Activated T-cell treated with anti-CD3 and anti-CD28 coated beads for 24 hours (primary cell): ENCODE data around the gene PRIM2.
A peak's percentile ranks its signal among the peaks of the same experiment; 100 is the strongest.
"Not testable (repeated sequence)": the region's sequence is repeated elsewhere in the genome, so short reads cannot be mapped to it uniquely, and the experiment has no call there.

Experiments used
- DNase-seq: peaks from one replicate; pipeline ENCODE4 v3.0.0-alpha.2; 2020; ENCODE audit warnings: low read depth

The PRIM2 gene

DNA sequence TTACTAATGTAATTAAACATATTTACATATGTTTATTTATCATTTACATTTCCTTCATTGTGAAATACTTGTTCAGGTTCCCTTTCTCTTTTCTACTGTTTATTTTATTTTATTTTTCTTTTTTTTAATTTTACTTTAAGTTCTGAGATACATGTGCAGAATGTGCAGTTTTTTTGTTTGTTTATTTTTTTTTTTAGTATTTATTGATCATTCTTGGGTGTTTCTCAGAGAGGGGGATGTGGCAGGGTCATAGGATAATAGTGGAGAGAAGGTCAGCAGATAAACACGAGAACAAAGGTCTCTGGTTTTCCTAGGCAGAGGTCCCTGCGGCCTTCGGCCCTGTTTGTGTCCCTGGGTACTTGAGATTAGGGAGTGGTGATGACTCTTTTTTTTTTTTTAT lies 8.7 kb upstream of the PRIM2 start:
- DNase-seq = not testable (repeated sequence)

DNA sequence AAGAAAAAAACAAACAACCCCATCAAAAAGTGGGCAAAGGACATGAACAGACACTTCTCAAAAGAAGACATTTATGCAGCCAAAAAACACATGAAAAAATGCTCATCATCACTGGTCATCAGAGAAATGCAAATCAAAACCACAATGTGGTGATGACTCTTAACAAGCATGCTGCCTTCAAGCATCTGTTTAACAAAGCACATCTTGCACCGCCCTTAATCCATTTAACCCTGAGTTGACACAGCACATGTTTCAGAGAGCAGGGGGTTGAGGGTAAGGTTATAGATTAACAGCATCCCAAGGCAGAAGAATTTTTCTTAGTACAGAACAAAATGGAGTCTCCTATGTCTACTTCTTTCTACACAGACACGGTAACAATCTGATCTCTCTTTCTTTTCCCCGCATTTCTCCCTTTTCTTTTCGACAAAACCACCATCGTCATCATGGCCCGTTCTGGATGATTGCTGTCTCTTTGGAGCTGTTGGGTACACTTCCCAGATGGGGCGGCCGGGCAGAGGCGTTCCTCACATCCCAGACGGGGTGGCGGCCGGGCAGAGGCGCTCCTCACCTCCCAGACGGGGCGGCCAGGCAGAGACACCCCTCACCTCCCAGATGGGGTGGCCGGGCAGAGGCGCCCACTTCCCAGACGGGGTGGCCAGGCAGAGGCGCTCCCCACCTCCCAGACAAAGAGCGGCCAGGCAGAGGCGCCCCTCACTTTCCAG lies 7.2 kb upstream of the PRIM2 start:
- DNase-seq = not testable (repeated sequence)

DNA sequence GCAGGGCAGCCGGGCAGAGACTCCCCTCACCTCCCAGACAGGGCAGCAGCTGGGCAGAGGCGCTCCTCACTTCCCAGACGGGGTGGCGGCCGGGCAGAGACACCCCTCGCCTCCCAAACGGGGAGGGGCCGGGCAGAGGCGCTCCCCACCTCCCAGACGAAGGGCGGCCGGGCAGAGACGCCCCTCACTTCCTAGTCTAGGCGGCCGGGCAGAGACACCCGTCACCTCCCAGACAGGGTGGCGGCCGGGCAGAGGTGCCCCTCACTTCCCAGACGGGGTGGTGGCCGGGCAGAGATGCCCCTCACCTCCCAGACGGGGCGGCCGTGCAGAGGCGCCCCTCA lies 6.6 kb upstream of the PRIM2 start:
- DNase-seq = no peak

DNA sequence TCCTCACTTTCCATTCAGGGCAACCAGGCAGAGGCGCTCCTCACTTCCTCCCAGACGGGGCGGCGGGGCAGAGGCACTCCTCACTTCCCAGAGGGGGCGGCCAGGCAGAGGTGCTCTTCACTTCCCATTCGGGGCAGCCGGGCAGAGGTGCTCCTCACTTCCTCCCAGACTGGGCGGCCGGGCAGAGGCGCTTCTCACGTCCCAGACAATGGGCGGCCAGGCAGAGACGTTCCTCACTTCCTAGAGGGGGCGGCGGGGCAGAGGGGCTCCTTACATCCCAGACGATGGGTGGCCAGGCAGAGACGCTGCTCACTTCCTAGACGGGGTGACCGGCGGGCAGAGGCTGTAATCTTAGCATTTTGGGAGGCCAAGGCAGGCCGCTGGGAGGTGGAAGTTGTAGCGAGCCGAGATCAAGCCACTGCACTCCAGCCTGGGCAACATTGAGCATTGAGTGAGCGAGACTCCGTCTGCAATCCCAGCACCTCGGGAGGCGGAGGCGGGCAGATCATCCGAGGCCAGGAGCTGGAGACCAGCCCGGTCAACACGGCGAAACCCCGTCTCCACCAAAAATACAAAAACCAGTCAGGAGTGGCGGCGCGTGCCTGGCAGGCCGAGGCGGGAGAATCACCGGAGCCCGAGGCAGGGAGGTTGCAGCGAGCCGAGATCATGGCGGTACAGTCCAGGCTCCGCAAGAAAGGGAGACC lies 6.0 kb upstream of the PRIM2 start:
- DNase-seq = not testable (repeated sequence)

DNA sequence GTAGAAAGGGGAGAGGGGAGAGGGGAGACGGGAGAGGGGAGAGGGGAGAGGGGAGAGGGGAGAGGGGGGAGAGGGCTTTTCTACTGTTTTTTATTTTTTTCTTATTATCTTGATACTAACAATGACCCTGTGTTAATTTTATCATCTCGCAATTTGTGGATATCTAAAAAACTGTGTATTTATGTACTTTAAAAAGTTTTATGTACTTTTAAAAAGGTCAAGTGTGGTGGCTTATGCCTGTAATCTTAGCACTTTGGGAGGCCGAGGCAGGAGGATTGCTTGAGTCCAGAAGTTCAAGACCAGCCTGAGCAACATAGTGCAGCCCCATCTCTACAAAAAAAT lies 5.5 kb upstream of the PRIM2 start:
- DNase-seq = no peak

DNA sequence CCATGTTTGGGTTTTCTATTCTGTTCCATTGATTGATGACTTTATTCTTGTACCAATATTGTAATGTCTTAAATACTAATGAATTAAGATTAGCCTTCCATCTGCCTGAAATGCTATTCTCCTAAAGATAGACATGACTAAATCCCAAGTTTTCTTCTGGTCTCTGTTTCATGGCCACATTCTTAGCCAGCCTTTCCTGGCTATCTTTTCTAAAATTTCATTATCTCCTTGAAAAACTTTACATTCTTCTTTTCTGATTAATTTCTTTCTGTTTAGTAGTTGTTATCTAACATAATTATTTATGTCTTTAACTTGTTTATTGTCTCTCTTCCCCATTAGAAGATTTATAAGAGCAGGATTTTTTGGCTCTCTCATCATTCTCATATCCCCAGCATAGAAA lies 4.4 kb upstream of the PRIM2 start:
- DNase-seq = no peak

DNA sequence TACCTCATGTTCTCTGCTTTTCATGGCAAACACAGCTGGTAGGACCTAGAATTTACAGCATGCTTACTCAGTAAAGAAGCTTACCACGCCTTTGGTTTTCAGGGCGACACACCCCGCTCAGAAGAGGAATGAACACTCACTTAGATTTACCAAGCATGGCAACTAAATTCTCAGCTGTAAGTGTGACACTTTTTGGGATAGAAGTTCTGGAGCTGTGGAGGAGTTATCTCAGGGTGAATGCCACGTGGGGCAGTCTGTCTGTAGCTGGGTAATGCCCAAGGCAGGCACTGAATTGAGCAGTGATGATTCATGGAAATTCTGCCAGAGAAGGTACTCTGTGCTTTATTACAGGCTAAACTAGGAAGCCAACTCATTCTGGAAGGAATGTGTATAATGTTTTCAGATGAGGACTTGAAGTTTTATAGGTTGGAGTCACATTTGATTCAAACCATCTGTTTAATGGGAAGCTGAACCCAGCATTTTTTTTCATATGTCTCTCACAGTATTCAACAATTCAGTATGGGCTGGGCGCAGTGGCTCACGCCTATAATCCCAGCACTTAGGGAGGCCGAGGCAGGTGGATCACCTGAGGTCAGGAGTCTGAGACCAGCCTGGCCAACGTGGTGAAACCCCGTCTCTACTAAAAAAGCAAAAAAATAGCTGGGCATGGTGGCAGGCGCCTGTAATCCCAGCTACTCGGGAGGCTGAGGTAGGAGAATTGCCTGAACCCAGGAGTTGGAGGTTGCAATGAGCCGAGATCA lies 3.5 kb upstream of the PRIM2 start:
- no peak for DNase-seq

DNA sequence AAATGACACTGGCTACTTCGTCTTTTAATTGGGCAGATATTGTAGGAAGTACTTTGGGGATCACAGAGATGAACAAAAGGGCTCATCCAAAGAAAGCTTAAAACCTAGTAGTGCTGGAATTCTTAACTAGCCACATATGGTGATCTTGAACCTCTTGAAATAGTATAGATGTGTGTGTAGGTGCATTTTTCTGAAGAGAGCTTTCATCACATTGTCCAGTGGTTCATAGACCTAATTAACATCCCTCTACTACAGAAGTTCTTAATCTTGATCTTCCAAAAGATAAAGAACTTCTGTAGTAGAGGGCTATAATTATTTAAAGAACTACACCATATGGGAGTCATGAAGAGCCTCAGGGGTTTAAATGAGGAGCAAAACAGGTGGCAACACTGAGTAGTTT lies 2.3 kb upstream of the PRIM2 start:
- no peak for DNase-seq

DNA sequence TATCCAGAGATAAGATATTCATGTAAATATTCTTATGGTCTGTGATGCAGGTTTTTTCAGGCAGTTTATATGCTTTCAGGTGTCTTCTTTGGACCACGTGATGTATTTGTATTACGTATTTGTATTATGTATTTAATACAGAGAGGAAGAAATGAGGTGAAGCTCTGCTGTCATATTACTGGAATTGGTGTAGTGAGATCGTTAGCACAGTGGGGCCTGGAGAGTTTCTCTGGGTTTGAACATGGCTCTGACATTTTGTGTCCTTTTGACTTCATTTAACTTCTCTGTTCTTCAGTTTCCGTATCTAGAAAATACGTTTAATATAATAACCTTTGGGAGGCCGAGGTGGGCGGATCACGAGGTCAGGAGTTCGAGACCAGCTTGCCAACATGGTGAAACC lies 1.6 kb upstream of the PRIM2 start:
- DNase-seq = no peak

DNA sequence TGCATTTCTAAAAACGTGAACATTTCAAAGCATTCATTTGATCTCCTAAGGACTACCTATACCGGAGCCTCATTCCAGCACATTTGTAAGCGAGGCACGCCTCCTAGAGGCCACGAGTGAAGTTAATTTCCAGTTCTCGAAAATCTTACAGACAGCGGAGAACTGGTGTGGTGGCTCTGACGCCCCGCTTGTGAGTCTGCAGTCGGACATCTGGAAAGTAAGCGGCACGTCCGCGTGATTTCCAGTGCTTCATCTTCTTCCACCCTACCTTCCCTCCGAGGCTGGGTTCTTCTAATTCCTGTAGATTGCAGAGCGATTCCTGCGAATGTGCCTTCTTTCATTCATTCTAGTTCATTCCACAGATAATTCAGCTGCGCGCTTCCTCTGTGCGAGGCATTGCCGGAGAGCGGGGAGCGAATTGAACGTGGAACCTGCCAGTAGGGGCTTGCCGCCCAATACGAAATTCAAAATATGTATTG lies 810 bp upstream of the PRIM2 start:
- peak; percentile 81 for DNase-seq

DNA sequence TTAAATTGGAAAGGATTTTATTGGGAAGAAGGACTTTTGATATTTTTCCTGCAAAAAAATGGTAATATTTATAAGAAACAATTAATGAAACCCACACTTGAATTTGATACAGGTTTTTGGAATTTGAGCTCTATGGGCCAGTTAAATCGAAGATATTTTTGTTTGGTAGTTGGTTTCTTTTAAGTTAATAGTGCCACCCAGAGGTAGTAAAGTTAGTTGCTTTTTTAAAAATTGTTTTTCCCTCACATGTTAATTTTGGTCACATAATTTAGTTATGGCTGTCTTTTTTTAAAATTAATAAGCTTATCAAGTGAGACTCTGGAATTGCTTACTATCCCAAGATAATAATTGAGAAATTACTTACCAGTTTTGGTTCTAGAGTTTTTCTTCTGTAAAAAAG lies 7.1 kb downstream of the PRIM2 start:
- no peak for DNase-seq

DNA sequence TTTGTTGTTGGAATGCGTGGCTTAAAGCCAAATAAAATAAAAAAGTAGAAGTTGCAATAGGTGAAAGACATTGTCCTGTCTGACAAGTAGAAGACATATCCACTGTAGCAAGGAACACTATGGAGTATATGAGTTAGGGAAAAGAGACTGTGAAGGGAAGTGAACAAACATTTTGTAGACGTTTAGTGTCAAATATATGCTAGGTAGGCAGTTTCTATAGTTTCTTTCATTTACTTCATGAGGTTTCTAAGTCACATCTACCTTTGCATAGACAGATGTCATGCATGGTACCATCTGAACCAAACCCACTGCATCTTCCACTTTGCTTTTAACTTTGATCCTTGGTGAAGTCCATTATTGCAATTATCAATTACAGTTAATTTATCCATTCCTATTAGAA lies 9.9 kb downstream of the PRIM2 start:
- DNase-seq = no peak

DNA sequence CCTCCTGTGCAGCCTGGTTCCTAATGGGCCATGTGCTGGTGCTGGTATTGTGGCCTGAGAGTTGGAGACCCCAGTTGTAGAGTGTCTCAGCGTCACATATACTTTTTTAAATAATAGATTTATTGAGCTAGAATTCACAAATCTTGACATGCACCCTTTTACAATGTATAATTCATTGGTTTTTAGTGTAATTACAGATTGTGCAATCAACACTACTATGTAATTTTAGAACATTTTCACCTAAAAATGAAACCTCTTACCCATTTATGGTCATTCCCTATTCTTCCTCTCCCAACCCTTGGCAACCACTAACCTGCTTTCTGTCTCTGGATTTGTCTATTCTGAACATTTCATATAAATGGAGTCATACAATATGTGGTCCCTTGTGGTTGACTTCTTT lies 10.6 kb downstream of the PRIM2 start:
- DNase-seq = no peak

DNA sequence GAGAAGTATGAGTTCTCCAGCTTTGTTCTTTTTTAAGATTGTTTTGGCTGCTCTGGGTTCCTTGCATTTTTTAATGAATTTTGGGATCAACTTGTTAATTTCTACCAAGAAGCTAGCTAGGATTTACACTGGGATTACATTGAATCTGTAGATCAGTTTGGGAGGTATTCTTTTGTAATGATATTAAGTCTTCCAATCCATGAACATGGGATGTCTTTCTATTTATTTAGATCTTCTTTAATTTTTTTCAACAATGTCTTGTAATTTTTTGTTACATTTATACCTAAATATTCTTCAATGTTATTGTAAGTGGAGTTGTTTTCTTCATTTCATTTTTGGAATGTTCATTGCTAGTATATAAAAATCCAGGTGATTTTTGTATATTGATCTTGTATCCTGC lies 12.5 kb downstream of the PRIM2 start:
- DNase-seq = no peak

DNA sequence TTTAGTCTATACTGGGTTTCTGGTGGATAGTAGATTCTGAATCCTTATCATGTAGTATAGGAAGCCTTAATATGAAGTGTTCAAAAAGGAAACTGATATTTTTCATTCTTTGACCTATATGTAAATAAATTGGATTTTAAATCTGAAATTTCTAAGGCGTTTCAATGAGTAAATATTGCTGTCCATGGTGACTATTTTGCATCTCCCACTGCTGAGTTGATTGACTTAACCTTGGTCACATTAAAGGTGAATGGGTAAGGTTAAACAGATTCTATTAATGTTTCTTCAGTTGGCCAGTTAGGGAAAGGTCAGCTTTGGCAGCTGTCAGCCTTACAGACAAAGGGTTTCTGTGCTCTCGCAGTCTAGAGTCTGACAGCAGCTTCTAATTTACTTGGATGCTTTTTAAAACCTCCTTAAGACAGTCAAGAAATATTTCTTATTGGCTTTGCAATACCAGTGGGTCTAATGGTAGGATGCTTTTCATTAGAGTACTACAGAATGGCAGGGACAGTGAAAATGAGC lies 24.8 kb downstream of the PRIM2 start:
- DNase-seq = no peak

DNA sequence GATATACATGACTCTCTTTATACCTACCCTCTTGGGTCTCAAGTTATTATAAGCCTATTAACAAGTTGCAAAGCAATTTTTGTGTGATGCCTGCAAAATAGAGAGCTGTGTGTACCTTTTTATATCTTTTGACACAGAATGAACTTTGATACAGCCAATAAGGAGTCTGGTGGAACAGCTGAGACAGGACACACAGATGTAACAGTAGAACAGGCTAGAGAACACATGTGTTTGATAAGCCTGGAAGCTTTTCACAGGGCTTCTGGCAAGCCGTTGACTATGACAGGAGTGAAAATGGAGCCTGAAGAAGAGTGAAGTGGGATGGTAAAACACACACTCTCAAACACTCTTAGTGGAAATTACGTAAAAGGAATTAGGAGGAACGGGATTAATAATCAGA lies 25.9 kb downstream of the PRIM2 start:
- DNase-seq = not testable (repeated sequence)

DNA sequence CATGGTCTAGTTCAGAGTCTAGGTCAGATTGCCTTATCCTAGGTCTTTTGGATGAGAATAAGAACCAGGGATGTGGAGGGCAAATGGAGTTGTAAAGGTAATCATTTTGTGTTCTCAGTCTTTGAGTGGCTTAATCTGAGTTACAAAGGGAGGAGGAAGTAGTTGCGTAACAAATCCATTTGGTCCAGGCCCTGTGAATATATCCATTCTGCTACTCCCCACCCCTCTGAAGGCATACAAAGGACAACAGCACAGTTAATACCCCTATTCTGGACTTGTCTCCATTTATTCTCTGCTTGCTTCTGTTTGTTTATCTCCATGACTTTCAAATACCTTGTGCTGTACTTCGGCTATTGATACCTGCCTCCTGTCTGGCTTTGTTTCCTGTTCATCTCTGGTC lies 29.3 kb downstream of the PRIM2 start:
- not testable (repeated sequence) for DNase-seq

DNA sequence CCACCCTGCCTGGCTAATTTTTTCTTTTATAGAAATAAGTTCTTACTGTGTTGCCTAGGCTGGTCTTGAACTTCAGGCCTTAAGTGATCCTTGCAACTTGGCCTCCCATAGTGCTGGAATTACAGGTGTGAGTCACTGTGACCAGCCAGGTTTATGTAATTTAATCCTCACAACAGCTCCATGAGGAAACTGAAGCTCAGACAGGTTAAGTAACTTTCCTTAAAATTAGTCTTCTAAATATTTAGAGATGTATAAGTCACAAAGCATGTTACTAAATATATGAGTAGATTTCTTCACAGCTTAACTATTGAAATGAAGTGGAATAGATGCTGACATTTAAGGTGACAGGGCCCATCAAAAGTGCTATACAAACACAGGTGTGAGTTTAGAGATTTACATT lies 30.2 kb downstream of the PRIM2 start:
- DNase-seq = not testable (repeated sequence)

DNA sequence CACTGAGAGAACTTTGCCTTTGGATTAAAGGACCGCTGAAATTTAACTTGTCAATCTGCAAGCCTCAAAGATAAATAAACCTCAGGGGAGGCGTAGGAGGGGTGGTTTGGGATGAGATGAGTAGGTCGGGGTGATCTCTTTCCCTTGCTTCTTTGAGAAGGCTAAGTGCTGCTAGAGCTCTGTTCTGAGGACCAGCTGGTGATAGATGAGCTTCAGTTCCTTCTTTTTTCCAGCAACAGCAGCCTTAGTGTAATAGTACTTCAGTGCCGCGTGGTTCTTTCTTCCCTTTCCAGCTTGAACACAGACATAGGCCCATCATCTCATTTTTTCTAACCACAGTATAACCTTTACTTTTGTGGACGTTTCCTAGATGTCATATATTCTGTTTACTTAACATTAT lies 33.0 kb downstream of the PRIM2 start:
- DNase-seq = not testable (repeated sequence)

DNA sequence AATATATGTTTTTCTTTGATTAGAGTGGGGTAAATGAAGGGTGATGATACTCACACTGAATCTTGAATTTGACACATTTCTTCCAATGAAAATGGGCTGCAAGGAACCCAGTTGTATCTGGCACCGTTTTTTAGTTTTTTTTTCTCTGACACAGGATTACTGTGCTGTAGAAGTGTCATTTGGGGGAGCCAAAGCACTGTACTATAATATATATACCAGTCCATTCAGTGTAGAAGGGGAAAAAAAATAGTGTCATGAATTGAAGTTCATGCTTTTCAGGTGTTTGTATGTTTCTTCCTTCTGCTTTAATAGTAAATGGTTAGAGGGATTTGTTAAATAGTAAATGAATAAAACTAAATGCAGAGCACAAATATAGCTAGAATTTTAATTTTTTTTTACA lies 35.2 kb downstream of the PRIM2 start:
- DNase-seq = not testable (repeated sequence)

DNA sequence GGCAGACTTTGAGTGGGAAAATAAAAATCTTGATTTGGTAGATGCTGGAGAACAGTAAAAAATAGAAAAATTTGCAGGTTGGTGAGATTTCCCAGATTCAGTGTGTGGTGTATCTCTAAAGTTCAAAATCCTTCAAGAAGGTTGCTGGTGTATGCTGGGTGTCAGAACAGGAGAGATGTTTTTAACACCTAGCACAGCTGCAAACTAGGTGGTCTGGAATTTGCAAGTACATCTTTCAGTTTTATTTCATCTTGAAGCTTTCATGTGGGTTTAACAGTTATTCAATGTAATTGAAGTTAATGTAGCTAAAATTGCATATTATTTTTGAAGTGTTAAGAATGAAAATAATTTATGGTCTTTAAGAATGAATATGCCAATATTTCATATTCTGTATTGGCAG lies 40.9 kb downstream of the PRIM2 start:
- not testable (repeated sequence) for DNase-seq

DNA sequence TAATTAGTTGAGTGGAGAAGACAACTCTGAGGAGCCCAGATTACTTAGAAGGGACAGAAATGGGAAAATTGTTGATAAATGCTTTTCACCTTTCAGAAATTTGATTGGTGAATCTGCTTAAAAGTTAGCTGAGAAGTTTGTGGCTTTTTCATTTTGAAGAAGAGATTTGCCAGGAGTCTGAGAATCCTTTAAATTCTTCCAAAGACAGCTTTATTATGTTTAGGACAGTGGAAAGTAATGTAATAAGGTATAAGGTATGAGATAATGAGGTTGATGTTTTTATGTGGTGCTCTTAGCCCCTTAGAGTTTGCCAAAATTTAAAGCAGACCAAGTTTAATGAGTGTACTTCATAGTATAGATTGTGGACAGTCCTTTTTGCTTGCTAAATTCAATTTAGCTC lies 42.3 kb downstream of the PRIM2 start:
- DNase-seq = not testable (repeated sequence)

DNA sequence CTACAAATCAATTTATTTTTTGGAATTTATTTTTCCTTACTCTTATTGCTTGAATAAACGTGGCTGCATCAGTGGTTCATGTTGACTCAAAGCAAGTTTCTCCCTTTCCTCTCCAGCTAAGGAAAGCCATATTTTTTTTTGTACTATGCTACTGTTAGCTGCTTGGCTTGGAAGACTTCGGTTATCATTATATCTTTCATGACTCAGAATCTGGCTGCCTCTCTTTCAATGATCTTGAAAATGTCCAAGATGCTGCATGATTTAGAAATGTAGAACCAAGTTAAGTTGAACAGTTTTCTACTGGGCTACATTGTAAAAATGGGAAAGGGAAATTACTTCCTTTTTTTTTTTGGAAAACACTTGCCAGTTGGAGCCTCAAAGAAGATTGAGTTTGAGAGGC lies 44.9 kb downstream of the PRIM2 start:
- not testable (repeated sequence) for DNase-seq
